Natural killer cell (primary cell): Measurements from ENCODE around the gene SLC17A9. TPM values are rescaled to one million over a fixed set of nuclear protein-coding genes. Genes with fewer than 3 reads are reported as not detected.

ENCODE experiments used
- ATAC-seq, 3 donors: fragments of 150-1000 bp in 2 of 3; fragments of 200-7000 bp in 1 of 3; cut with Tn5 transposase; 1 replicate in 1 of 3; 2 replicates in 2 of 3; pipeline ENCODE4 v1.10.0; 2021; ENCODE audit warnings: mild to moderate bottlenecking in 2 of 3, moderate library complexity in 2 of 3
- DNase-seq, 2 donors: peaks; one replicate each; pipeline versions ENCODE4 v3.0.0 to v3.0.0-alpha.2; 2013 to 2021; ENCODE audit warnings: mixed read lengths in 1 of 2
- H3K27ac ChIP-seq: one replicate; pipeline ENCODE4 v1.5.1; 2013; ENCODE audit warnings: mild to moderate bottlenecking, low read length
- H3K27me3 ChIP-seq: one replicate; pipeline ENCODE4 v1.6.1; 2013; ENCODE audit warnings: low read length; ENCODE audit not compliant: control insufficient read depth, insufficient read depth
- H3K36me3 ChIP-seq: one replicate; pipeline ENCODE4 v1.6.1; 2013; ENCODE audit warnings: low read length; ENCODE audit not compliant: control insufficient read depth, insufficient read depth
- H3K4me1 ChIP-seq: one replicate; pipeline ENCODE4 v1.6.1; 2013; ENCODE audit warnings: low read length; ENCODE audit not compliant: control insufficient read depth, insufficient read depth
- H3K4me3 ChIP-seq: one replicate; pipeline ENCODE4 v1.5.1; 2013; ENCODE audit warnings: low read length
- H3K9me3 ChIP-seq: one replicate; pipeline ENCODE4 v1.6.1; 2013; ENCODE audit warnings: low read length; ENCODE audit not compliant: control insufficient read depth, insufficient read depth
- H3K27ac Mint-ChIP-seq, 2 donors: one replicate each; pipeline ENCODE4 v1.8.0; 2022; ENCODE audit warnings: mild to moderate bottlenecking in 2 of 2, mixed read lengths in 2 of 2, moderate library complexity in 1 of 2
- H3K27me3 Mint-ChIP-seq, 2 donors: one replicate each; pipeline ENCODE4 v1.8.0; 2022; ENCODE audit warnings: low read depth in 2 of 2, mixed read lengths in 2 of 2
- H3K36me3 Mint-ChIP-seq: one replicate; pipeline ENCODE4 v1.8.0; 2022; ENCODE audit warnings: mixed read lengths
- H3K4me1 Mint-ChIP-seq, 2 donors: one replicate each; pipeline ENCODE4 v1.8.0; 2022; ENCODE audit warnings: mixed read lengths in 2 of 2
- H3K4me3 Mint-ChIP-seq: one replicate; pipeline ENCODE4 v1.8.0; 2022; ENCODE audit warnings: mild to moderate bottlenecking, moderate library complexity, mixed read lengths
- H3K9me3 Mint-ChIP-seq, 2 donors: one replicate each; pipeline ENCODE4 v1.8.0; 2022; ENCODE audit warnings: mixed read lengths in 2 of 2
- CTCF ChIP-seq: fragments of 200-600 bp; IDR thresholded peaks from one replicate; pipeline ENCODE4 v1.8.0; 2022; ENCODE audit warnings: antibody characterized with exemption
- WGBS: methylation state at CpG from one replicate; pipeline ENCODE4 v1.1.7; 2013; ENCODE audit warnings: missing lambda C conversion rate; ENCODE audit not compliant: insufficient coverage; 5-methylcytosine and 5-hydroxymethylcytosine counted together
- intact Hi-C: fragments of 100-400 bp; cut with micrococcal nuclease; formaldehyde crosslinking; loops from one replicate; pipeline ENCODE4 v1.14.2; 2022
- total RNA-seq, 4 donors: library from RNA; stranded (reverse); fragments of 120-200 nt in 1 of 4; gene quantifications; one replicate each; pipeline versions ENCODE4 v1.2.3 to v1.2.4, GENCODE V29; 2013 to 2022

SLC17A9 gene
- total RNA-seq, 3 donors from 2014 or later (not counting 1 experiment from before 2014, with no cell fraction given) = 22.3 to 24.0 (median 23.8) TPM

GRCh38 chr20:62949153-62949821 is 3.2 kb upstream of the SLC17A9 start:
- H3K4me3 Mint-ChIP-seq = no peak overlapping the region
- no peaks in the 10 kb centered on the region for H3K9me3 Mint-ChIP-seq
- H3K27me3 ChIP-seq = no peaks in the 10 kb centered on the region
- H3K36me3 Mint-ChIP-seq = peaks cover 8% of the 10 kb centered on the region
- H3K27ac Mint-ChIP-seq = peak overlapping the region in 1 of 2 donors; percentile 23
- WGBS = 97% methylated on average over 5 of the region's 6 CpGs
- H3K4me3 ChIP-seq = no peak overlapping the region
- no peaks in the 10 kb centered on the region for H3K9me3 ChIP-seq
- DNase-seq = no peak
- H3K4me1 ChIP-seq = peaks cover 29% of the 10 kb centered on the region
- H3K27me3 Mint-ChIP-seq = no peaks in the 10 kb centered on the region
- intact Hi-C loops = no loop called here
- H3K4me1 Mint-ChIP-seq = peaks cover 18 to 24% of the 10 kb centered on the region in 2 donors
- peaks cover 47% of the 10 kb centered on the region for H3K36me3 ChIP-seq
- ATAC-seq = no peak
- H3K27ac ChIP-seq = no peak overlapping the region
- no peak for TF ChIP-seq CTCF

- intact Hi-C loops = loop anchor here (5.0 kb wide), 1 partner anchor 33 kb away; no protein-coding TSS in a partner anchor
These were observed 2.5 kb upstream of the SLC17A9 start for GRCh38 chr20:62949962-62950361.

GRCh38 chr20:62950741-62951140 is 1.8 kb upstream of the SLC17A9 start:
- H3K9me3 Mint-ChIP-seq = no peaks in the 10 kb centered on the region
- H3K4me3 Mint-ChIP-seq = no peak overlapping the region
- no peak overlapping the region for H3K4me3 ChIP-seq
- 99% methylated on average over 8 of the region's 8 CpGs for WGBS
- intact Hi-C loops = loop anchor here (5.0 kb wide), 1 partner anchor 33 kb away; no protein-coding TSS in a partner anchor
- no peaks in the 10 kb centered on the region for H3K27me3 Mint-ChIP-seq
- H3K4me1 ChIP-seq = peaks cover 43% of the 10 kb centered on the region
- H3K4me1 Mint-ChIP-seq = peaks cover 21 to 29% of the 10 kb centered on the region in 2 donors
- no peak for DNase-seq
- peak overlapping the region in 1 of 2 donors; percentile 56 for H3K27ac Mint-ChIP-seq
- peaks cover 33% of the 10 kb centered on the region for H3K36me3 ChIP-seq
- ATAC-seq = no peak
- H3K36me3 Mint-ChIP-seq = no peaks in the 10 kb centered on the region
- no peaks in the 10 kb centered on the region for H3K9me3 ChIP-seq
- H3K27me3 ChIP-seq = no peaks in the 10 kb centered on the region
- no peak for TF ChIP-seq CTCF
- no peak overlapping the region for H3K27ac ChIP-seq

More at GRCh38 chr20:62949962-62950361, 2.5 kb upstream of the SLC17A9 start:
- TF ChIP-seq CTCF = no peak
- H3K4me1 Mint-ChIP-seq = peaks cover 21 to 29% of the 10 kb centered on the region in 2 donors
- DNase-seq (no peak), ATAC-seq (no peak)
- H3K9me3 ChIP-seq = no peaks in the 10 kb centered on the region
- no peaks in the 10 kb centered on the region for H3K27me3 Mint-ChIP-seq
- no peaks in the 10 kb centered on the region for H3K9me3 Mint-ChIP-seq
- peak overlapping the region in 1 of 2 donors; percentile 23 for H3K27ac Mint-ChIP-seq
- H3K36me3 ChIP-seq = peaks cover 40% of the 10 kb centered on the region
- H3K27ac ChIP-seq = no peak overlapping the region
- H3K4me3 Mint-ChIP-seq = peak overlapping the region; percentile 35
- peaks cover 1% of the 10 kb centered on the region for H3K36me3 Mint-ChIP-seq
- H3K27me3 ChIP-seq = no peaks in the 10 kb centered on the region
- 96% methylated on average over 12 of the region's 12 CpGs for WGBS
- H3K4me3 ChIP-seq = no peak overlapping the region
- H3K4me1 ChIP-seq = peaks cover 35% of the 10 kb centered on the region
